GM12878 (cell line): Measurements from ENCODE around the gene SCN5A. TPM values are rescaled to one million over a fixed set of nuclear protein-coding genes. Genes with fewer than 3 reads are reported as not detected.

ENCODE experiments used
- ATAC-seq: fragments of 200-7000 bp; cut with Tn5 transposase; 3 replicates; pipeline ENCODE4 v1.9.1; 2020; ENCODE audit warnings: mild to moderate bottlenecking, moderate library complexity
- BruUV-seq: library from RNA; stranded (reverse); fragments of 400-500 nt; replicated peaks from 2 replicates; lab custom pipeline; 2021; lab: Mats Ljungman, UMichigan
- CTCF ChIA-PET: fragments of 300-600 bp; sonication (Branson Sonifier 250); formaldehyde crosslinking; extraction: SDS; loops from one replicate; lab custom pipeline; 2021; ENCODE audit warnings: inconsistent platforms; lab: Yijun Ruan, JAX
- POLR2A ChIA-PET: fragments of 350-600 bp; formaldehyde crosslinking; extraction: SDS; loops from one replicate; lab custom pipeline; 2021; ENCODE audit warnings: inconsistent platforms; lab: Charles Lee
- RAD21 ChIA-PET: fragments of 300-600 bp; sonication (Branson Sonifier 250); formaldehyde crosslinking; loops from one replicate; lab custom pipeline; 2023; ENCODE audit warnings: antibody characterized with exemption; ENCODE audit not compliant: unreplicated experiment; lab: Charles Lee
- SMC1A ChIA-PET: fragments of 300-600 bp; sonication (Branson Sonifier 250); formaldehyde crosslinking; loops from one replicate; lab custom pipeline; 2023; ENCODE audit not compliant: unreplicated experiment, uncharacterized antibody; lab: Charles Lee
- DNase-seq: peaks from one replicate; pipeline ENCODE4 v3.0.0-alpha.2; 2011; ENCODE audit warnings: low read depth, low spot score
- FAIRE-seq: peaks from 3 replicates; lab custom pipeline; 2011; peaks lifted over from hg19 to GRCh38; lab: Jason Lieb, UNC
- H2AFZ ChIP-seq: 2 replicates; pipeline ENCODE4 v1.6.0; 2011; ENCODE audit warnings: low read depth, low read length, control low read depth; ENCODE audit not compliant: control insufficient read depth
- H3K27ac ChIP-seq: 2 replicates; pipeline ENCODE4 v1.5.1; 2011; ENCODE audit warnings: control low read depth; ENCODE audit not compliant: control insufficient read depth, insufficient read depth
- H3K27me3 ChIP-seq, 2 experiments: replicated peaks in 1 of 2; 2 replicates each; pipeline versions ENCODE4 v1.6.0 to v1.6.1; 2011; ENCODE audit warnings: low read length in 1 of 2; ENCODE audit not compliant: control insufficient read depth in 2 of 2, insufficient read depth in 2 of 2
- H3K36me3 ChIP-seq, 2 experiments: 2 replicates each; pipeline ENCODE4 v1.5.1; 2011; ENCODE audit warnings: low read length in 1 of 2; ENCODE audit not compliant: control insufficient read depth in 2 of 2, insufficient read depth in 2 of 2
- H3K4me1 ChIP-seq: 2 replicates; pipeline ENCODE4 v1.6.1; 2011; ENCODE audit warnings: mild to moderate bottlenecking, low read length, moderate library complexity, mixed read lengths; ENCODE audit not compliant: control insufficient read depth, insufficient read depth
- H3K4me2 ChIP-seq: 2 replicates; pipeline ENCODE4 v1.6.0; 2011; ENCODE audit warnings: control low read depth; ENCODE audit not compliant: control insufficient read depth, insufficient read depth
- H3K4me3 ChIP-seq: fragments of 200-600 bp; sonication (generic); 2 replicates; pipeline ENCODE4 v1.5.1; 2016
- H3K79me2 ChIP-seq: 2 replicates; pipeline ENCODE4 v1.6.0; 2011; ENCODE audit warnings: low read length; ENCODE audit not compliant: control insufficient read depth, insufficient read depth
- H3K9ac ChIP-seq: 2 replicates; pipeline ENCODE4 v1.8.0; 2011; ENCODE audit warnings: low read length, control low read depth, mixed read lengths; ENCODE audit not compliant: control insufficient read depth, insufficient read depth
- H3K9me3 ChIP-seq: replicated peaks from 3 replicates; pipeline ENCODE4 v1.5.1; 2011; ENCODE audit warnings: mild to moderate bottlenecking, low read length; ENCODE audit not compliant: control insufficient read depth, insufficient read depth
- H4K20me1 ChIP-seq: 2 replicates; pipeline ENCODE4 v1.6.0; 2011; ENCODE audit not compliant: control insufficient read depth, insufficient read depth
- CHD1 ChIP-seq: IDR thresholded peaks from 2 replicates; pipeline ENCODE4 v1.6.1; 2012; ENCODE audit warnings: low read depth, low read length, improper control_type of control experiment
- HDAC2 ChIP-seq: fragments of 200-600 bp; sonication (generic); IDR thresholded peaks from 2 replicates; pipeline ENCODE4 v1.6.1; 2017
- JUND ChIP-seq: IDR thresholded peaks from 2 replicates; pipeline ENCODE4 v1.6.1; 2012; ENCODE audit warnings: low read depth, mild to moderate bottlenecking, low read length, improper control_type of control experiment, moderate library complexity
- MEF2A ChIP-seq: IDR thresholded peaks from 2 replicates; pipeline ENCODE4 v1.6.1; 2011; ENCODE audit warnings: low read depth, mild to moderate bottlenecking, low read length, moderate library complexity; ENCODE audit not compliant: insufficient read depth
- MYB ChIP-seq: fragments of 150-350 bp; IDR thresholded peaks from 2 replicates; pipeline ENCODE4 v1.6.1; 2014; ENCODE audit warnings: mild to moderate bottlenecking, low read depth, low read length, borderline replicate concordance
- NFYA ChIP-seq: IDR thresholded peaks from 2 replicates; pipeline ENCODE4 v1.6.1; 2011; ENCODE audit warnings: low read depth, mild to moderate bottlenecking, low read length, improper control_type of control experiment, borderline replicate concordance
- NR2C2 ChIP-seq: IDR thresholded peaks from 2 replicates; pipeline ENCODE4 v1.6.1; 2011; ENCODE audit warnings: borderline replicate concordance, low read depth; ENCODE audit not compliant: control insufficient read depth, insufficient read length
- NRF1 ChIP-seq: conservative IDR thresholded peaks from 2 replicates; pipeline ENCODE4 v1.6.1; 2011; ENCODE audit warnings: mild to moderate bottlenecking, low read depth, low read length, improper control_type of control experiment
- POU2F2 ChIP-seq: IDR thresholded peaks from 3 replicates; pipeline ENCODE4 v1.6.1; 2011; ENCODE audit warnings: low read depth, mild to moderate bottlenecking, low read length, borderline replicate concordance
- RAD51 ChIP-seq: fragments of 450-650 bp; IDR thresholded peaks from 2 replicates; pipeline ENCODE4 v1.6.1; 2016; ENCODE audit warnings: moderate library complexity, mild to moderate bottlenecking, inconsistent platforms
- STAT3 ChIP-seq: IDR thresholded peaks from 2 replicates; pipeline ENCODE4 v1.6.1; 2011; ENCODE audit warnings: low read depth, low read length, improper control_type of control experiment
- TCF12 ChIP-seq: IDR thresholded peaks from 2 replicates; pipeline ENCODE4 v1.6.1; 2011; ENCODE audit warnings: low read depth, mild to moderate bottlenecking, low read length
- YBX1 ChIP-seq: fragments of 450-650 bp; IDR thresholded peaks from 2 replicates; pipeline ENCODE4 v1.6.1; 2016; ENCODE audit warnings: antibody characterized with exemption
- ZNF217 ChIP-seq: fragments of 450-650 bp; IDR thresholded peaks from 2 replicates; pipeline ENCODE4 v1.6.1; 2017; ENCODE audit warnings: antibody characterized with exemption, mild to moderate bottlenecking
- WGBS: methylation state at CpG from one replicate; pipeline ENCODE4 v1.1.6; 2016; ENCODE audit warnings: low lambda C conversion rate; ENCODE audit not compliant: insufficient replicate concordance, insufficient coverage; ENCODE audit errors: missing lambda C conversion rate; 5-methylcytosine and 5-hydroxymethylcytosine counted together
- in situ Hi-C: fragments of 300-500 bp; cut with MboI; formaldehyde crosslinking; loops from 9 replicates; pipeline ENCODE4 v1.14.3; 2018; ENCODE audit warnings: mixed read lengths
- intact Hi-C: fragments of 100-400 bp; cut with micrococcal nuclease; formaldehyde crosslinking; loops from one replicate; pipeline ENCODE4 v1.14.2; 2022; ENCODE audit not compliant: unreplicated experiment
- polyA plus RNA-seq, 11 experiments: library from polyadenylated mRNA; depleted of rRNA in 4 of 11; unstranded in 6 of 11; stranded (reverse) in 5 of 11; fragments of >200 nt; fragmentation: Nextera tagmentation in 4 of 11; fragmentation: Illumina TruSeq in 1 of 11; extraction: Ambion mirVana in 4 of 11; extraction: Trizol in 1 of 11; gene quantifications; 1 replicate in 1 of 11; 2 replicates in 10 of 11; pipeline versions ENCODE4 v1.2.1 to v1.2.3, GENCODE V29; 2011 to 2016; ENCODE audit warnings: inconsistent platforms in 2 of 11, missing spikeins in 2 of 11, low read depth in 1 of 11
- total RNA-seq, 4 experiments: library from RNA; depleted of rRNA in 3 of 4; stranded (reverse); fragments of >200 nt in 3 of 4; fragmentation: Illumina TruSeq in 1 of 4; extraction: Trizol in 1 of 4; gene quantifications; 2 replicates each; pipeline versions ENCODE4 v1.2.1 to v1.2.3, GENCODE V29; 2013 to 2021
- TF ChIP-seq, protein P1 (sequence below): fragments of 150-350 bp; IDR thresholded peaks from 2 replicates; pipeline ENCODE4 v1.6.1; 2014; ENCODE audit warnings: mild to moderate bottlenecking, low read depth, low read length
- TF ChIP-seq, protein P2 (sequence below): fragments of 450-650 bp; IDR thresholded peaks from 2 replicates; pipeline ENCODE4 v1.6.1; 2017; ENCODE audit warnings: low read depth, mild to moderate bottlenecking, moderate library complexity
- TF ChIP-seq, protein P3 (sequence below): fragments of 450-650 bp; IDR thresholded peaks from 2 replicates; pipeline ENCODE4 v1.6.1; 2018; ENCODE audit warnings: borderline replicate concordance, mild to moderate bottlenecking; ENCODE audit not compliant: partially characterized antibody
- TF ChIP-seq, protein P4 (sequence below): IDR thresholded peaks from 2 replicates; pipeline ENCODE4 v1.6.1; 2011; ENCODE audit warnings: borderline replicate concordance, low read depth, mild to moderate bottlenecking, moderate library complexity, low read length; ENCODE audit not compliant: insufficient read depth, poor library complexity, severe bottlenecking

Gene SCN5A
- total and polyA plus RNA-seq, 10 of the 15 experiments (the other 5 are each of a cell fraction or from before 2014, with no cell fraction given): not detected

DNA sequence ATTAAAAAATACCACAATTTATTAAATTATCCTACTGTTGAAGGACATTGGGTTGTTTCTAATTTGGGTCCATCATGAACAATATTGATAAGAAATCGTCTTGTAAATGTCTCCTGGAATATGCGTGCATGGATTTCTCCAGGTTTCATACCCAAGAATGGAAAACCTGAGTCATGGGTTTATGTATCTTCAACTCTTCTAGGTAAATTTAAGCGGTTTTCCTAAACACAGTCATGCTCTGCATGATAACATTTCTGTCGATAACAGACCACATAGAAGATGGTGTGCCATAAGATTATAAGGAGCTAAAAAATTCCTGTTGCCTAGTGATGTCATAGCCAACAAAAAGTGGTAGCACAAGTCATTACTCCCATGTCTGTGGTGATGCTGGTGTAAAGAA lies 39.9 kb upstream of the SCN5A start:
- WGBS: 32% methylated on average over 4 of the region's 4 CpGs
- H4K20me1 ChIP-seq: no peaks in the 10 kb centered on the region
- no peaks in the 10 kb centered on the region for H3K4me1 ChIP-seq
- no peaks in the 10 kb centered on the region; a peak in 1 of 4 replicates for H3K27me3 ChIP-seq
- H3K36me3 ChIP-seq: no peaks in the 10 kb centered on the region
- SMC1A ChIA-PET: interaction anchor here (0.7 to 0.9 kb wide), 2 partner anchors 10 to 202 kb away, joined by 3 read pairs; no protein-coding TSS in a partner anchor
- in situ Hi-C loops (no loop called here), intact Hi-C loops (no loop called here)
- no peak overlapping the region for H3K4me2 ChIP-seq
- DNase-seq (no peak), ATAC-seq (no peak), FAIRE-seq (no peak)
- TF ChIP-seq MEF2A: no peak
- no peak for TF ChIP-seq JUND
- no peak for TF ChIP-seq CHD1
- TF ChIP-seq MYB: no peak
- TF ChIP-seq, protein P1, sequence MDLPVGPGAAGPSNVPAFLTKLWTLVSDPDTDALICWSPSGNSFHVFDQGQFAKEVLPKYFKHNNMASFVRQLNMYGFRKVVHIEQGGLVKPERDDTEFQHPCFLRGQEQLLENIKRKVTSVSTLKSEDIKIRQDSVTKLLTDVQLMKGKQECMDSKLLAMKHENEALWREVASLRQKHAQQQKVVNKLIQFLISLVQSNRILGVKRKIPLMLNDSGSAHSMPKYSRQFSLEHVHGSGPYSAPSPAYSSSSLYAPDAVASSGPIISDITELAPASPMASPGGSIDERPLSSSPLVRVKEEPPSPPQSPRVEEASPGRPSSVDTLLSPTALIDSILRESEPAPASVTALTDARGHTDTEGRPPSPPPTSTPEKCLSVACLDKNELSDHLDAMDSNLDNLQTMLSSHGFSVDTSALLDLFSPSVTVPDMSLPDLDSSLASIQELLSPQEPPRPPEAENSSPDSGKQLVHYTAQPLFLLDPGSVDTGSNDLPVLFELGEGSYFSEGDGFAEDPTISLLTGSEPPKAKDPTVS: no peak
- no peak for TF ChIP-seq NFYA
- TF ChIP-seq POU2F2: no peak
- no peak for TF ChIP-seq TCF12
- TF ChIP-seq NRF1: no peak
- TF ChIP-seq ZNF217: no peak
- TF ChIP-seq, protein P2, sequence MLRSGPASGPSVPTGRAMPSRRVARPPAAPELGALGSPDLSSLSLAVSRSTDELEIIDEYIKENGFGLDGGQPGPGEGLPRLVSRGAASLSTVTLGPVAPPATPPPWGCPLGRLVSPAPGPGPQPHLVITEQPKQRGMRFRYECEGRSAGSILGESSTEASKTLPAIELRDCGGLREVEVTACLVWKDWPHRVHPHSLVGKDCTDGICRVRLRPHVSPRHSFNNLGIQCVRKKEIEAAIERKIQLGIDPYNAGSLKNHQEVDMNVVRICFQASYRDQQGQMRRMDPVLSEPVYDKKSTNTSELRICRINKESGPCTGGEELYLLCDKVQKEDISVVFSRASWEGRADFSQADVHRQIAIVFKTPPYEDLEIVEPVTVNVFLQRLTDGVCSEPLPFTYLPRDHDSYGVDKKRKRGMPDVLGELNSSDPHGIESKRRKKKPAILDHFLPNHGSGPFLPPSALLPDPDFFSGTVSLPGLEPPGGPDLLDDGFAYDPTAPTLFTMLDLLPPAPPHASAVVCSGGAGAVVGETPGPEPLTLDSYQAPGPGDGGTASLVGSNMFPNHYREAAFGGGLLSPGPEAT: no peak
- TF ChIP-seq NR2C2: no peak
- TF ChIP-seq YBX1: no peak
- TF ChIP-seq STAT3: no peak
- TF ChIP-seq, protein P3, sequence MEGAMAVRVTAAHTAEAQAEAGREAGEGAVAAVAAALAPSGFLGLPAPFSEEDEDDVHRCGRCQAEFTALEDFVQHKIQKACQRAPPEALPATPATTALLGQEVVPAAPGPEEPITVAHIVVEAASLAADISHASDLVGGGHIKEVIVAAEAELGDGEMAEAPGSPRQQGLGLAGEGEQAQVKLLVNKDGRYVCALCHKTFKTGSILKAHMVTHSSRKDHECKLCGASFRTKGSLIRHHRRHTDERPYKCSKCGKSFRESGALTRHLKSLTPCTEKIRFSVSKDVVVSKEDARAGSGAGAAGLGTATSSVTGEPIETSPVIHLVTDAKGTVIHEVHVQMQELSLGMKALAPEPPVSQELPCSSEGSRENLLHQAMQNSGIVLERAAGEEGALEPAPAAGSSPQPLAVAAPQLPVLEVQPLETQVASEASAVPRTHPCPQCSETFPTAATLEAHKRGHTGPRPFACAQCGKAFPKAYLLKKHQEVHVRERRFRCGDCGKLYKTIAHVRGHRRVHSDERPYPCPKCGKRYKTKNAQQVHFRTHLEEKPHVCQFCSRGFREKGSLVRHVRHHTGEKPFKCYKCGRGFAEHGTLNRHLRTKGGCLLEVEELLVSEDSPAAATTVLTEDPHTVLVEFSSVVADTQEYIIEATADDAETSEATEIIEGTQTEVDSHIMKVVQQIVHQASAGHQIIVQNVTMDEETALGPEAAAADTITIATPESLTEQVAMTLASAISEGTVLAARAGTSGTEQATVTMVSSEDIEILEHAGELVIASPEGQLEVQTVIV: no peak
- TF ChIP-seq RAD51: no peak
- no peak for TF ChIP-seq HDAC2
- TF ChIP-seq, protein P4, sequence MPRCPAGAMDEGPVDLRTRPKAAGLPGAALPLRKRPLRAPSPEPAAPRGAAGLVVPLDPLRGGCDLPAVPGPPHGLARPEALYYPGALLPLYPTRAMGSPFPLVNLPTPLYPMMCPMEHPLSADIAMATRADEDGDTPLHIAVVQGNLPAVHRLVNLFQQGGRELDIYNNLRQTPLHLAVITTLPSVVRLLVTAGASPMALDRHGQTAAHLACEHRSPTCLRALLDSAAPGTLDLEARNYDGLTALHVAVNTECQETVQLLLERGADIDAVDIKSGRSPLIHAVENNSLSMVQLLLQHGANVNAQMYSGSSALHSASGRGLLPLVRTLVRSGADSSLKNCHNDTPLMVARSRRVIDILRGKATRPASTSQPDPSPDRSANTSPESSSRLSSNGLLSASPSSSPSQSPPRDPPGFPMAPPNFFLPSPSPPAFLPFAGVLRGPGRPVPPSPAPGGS: no peak
- BruUV-seq: no TSS peak
- no peaks in the 10 kb centered on the region for H3K9me3 ChIP-seq
- no peak overlapping the region for H3K4me3 ChIP-seq
- H3K79me2 ChIP-seq: no peaks in the 10 kb centered on the region
- H2AFZ ChIP-seq: no peak overlapping the region
- CTCF ChIA-PET: interaction anchor here (0.6 to 1.5 kb wide), 3 partner anchors 38 to 1304 kb away, joined by 3 to 4 read pairs (median 3); no protein-coding TSS in a partner anchor
- H3K9ac ChIP-seq: no peak overlapping the region
- RAD21 ChIA-PET: no interaction called here
- POLR2A ChIA-PET: no interaction called here
- no peak overlapping the region for H3K27ac ChIP-seq
